Keratinocyte (primary cell): ENCODE results near the gene MAST3. TPM values are rescaled to one million over a fixed set of nuclear protein-coding genes. Genes with fewer than 3 reads are reported as not detected.
A peak's percentile ranks its signal among the peaks of the same experiment; 100 is the strongest.

Source experiments
- DNase-seq: peaks from one replicate; pipeline ENCODE4 v3.0.0-alpha.2; 2011; ENCODE audit warnings: low read depth, missing footprints, low spot score
- FAIRE-seq: peaks from 2 replicates; lab custom pipeline; 2011; peaks lifted over from hg19 to GRCh38; lab: Jason Lieb, UNC
- H2AFZ ChIP-seq: 2 replicates; pipeline ENCODE4 v1.6.0; 2012; ENCODE audit warnings: low read length, control low read depth, inconsistent platforms; ENCODE audit not compliant: control insufficient read depth
- H3K27ac ChIP-seq: 2 replicates; pipeline ENCODE4 v1.5.1; 2011; ENCODE audit warnings: low read length; ENCODE audit not compliant: control insufficient read depth, insufficient read depth
- H3K27me3 ChIP-seq: 3 replicates; pipeline ENCODE4 v1.6.0; 2011; ENCODE audit warnings: low read length; ENCODE audit not compliant: control insufficient read depth, insufficient read depth; ENCODE audit errors: extremely low read depth
- H3K36me3 ChIP-seq, 2 experiments: 2 replicates in 1 of 2; 3 replicates in 1 of 2; pipeline ENCODE4 v1.5.1; 2011; ENCODE audit warnings: low read length in 2 of 2, mild to moderate bottlenecking in 1 of 2; ENCODE audit not compliant: control insufficient read depth in 2 of 2, insufficient read depth in 2 of 2; ENCODE audit errors: extremely low read depth in 1 of 2
- H3K4me1 ChIP-seq: 3 replicates; pipeline ENCODE4 v1.5.1; 2011; ENCODE audit warnings: low read length; ENCODE audit not compliant: control insufficient read depth, insufficient read depth; ENCODE audit errors: extremely low read depth
- H3K4me2 ChIP-seq: 3 replicates; pipeline ENCODE4 v1.6.0; 2011; ENCODE audit warnings: low read depth, low read length; ENCODE audit not compliant: control insufficient read depth, insufficient read depth; ENCODE audit errors: extremely low read depth
- H3K4me3 ChIP-seq, 3 experiments: fragments of 200-600 bp in 1 of 3; sonication (generic) in 1 of 3; 2 replicates in 2 of 3; 3 replicates in 1 of 3; pipeline ENCODE4 v1.5.1; 2011 to 2016; ENCODE audit warnings: low read length in 3 of 3, mild to moderate bottlenecking in 3 of 3, control low read depth in 2 of 3, inconsistent platforms in 1 of 3, low read depth in 1 of 3, mixed read lengths in 1 of 3, mixed run types in 1 of 3, moderate library complexity in 1 of 3; ENCODE audit not compliant: control insufficient read depth in 2 of 3, insufficient read depth in 2 of 3; ENCODE audit errors: extremely low read depth in 1 of 3
- H3K79me2 ChIP-seq: 2 replicates; pipeline ENCODE4 v1.6.0; 2012; ENCODE audit warnings: low read length; ENCODE audit not compliant: control insufficient read depth, insufficient read depth
- H3K9ac ChIP-seq: 3 replicates; pipeline ENCODE4 v1.6.0; 2011; ENCODE audit warnings: low read length; ENCODE audit not compliant: control insufficient read depth, insufficient read depth; ENCODE audit errors: extremely low read depth
- H3K9me1 ChIP-seq: 3 replicates; pipeline ENCODE4 v1.6.0; 2011; ENCODE audit warnings: low read length; ENCODE audit not compliant: control insufficient read depth, insufficient read depth; ENCODE audit errors: extremely low read depth
- H3K9me3 ChIP-seq: 2 replicates; pipeline ENCODE4 v1.5.1; 2012; ENCODE audit warnings: low read depth, low read length; ENCODE audit not compliant: control insufficient read depth
- H4K20me1 ChIP-seq: 3 replicates; pipeline ENCODE4 v1.6.0; 2011; ENCODE audit warnings: low read length; ENCODE audit not compliant: control insufficient read depth, insufficient read depth; ENCODE audit errors: extremely low read depth
- CTCF ChIP-seq, 3 experiments: IDR thresholded peaks in 1 of 3; conservative IDR thresholded peaks in 1 of 3; optimal IDR thresholded peaks in 1 of 3; 2 replicates in 2 of 3; 3 replicates in 1 of 3; pipeline versions ENCODE3 to v1.5.1; 2011; ENCODE audit warnings: low read length in 3 of 3, mild to moderate bottlenecking in 3 of 3, moderate library complexity in 2 of 3, control low read depth in 1 of 3, inconsistent platforms in 1 of 3; ENCODE audit not compliant: insufficient read depth in 2 of 3; ENCODE audit errors: extremely low read depth in 1 of 3
- EZH2 ChIP-seq: IDR thresholded peaks from one replicate; pipeline ENCODE4 v1.6.1; 2012; ENCODE audit warnings: inconsistent platforms, mild to moderate bottlenecking, low read length, moderate library complexity
- dilution Hi-C: fragments of 300-500 bp; cut with MboI; formaldehyde crosslinking; loops from one replicate; pipeline ENCODE4 v1.7.0; 2020; ENCODE audit warnings: low sequenced_read_pairs; ENCODE audit not compliant: extremely low pct_ligation_motif_present
- polyA plus RNA-seq, 5 experiments: library from polyadenylated mRNA; depleted of rRNA in 3 of 5; stranded (reverse) in 3 of 5; stranded (forward) in 1 of 5; unstranded in 1 of 5; fragments of >200 nt; gene quantifications; 1 replicate in 1 of 5; 2 replicates in 3 of 5; 3 replicates in 1 of 5; pipeline versions ENCODE4 v1.2.1 to v1.2.3, GENCODE V29; 2011 to 2012; ENCODE audit warnings: missing spikeins in 2 of 5, low read depth in 1 of 5, low replicate concordance in 1 of 5

MAST3 gene
- polyA plus RNA-seq, 1 donor (not counting 4 experiments of a cell fraction or from before 2014, with no cell fraction given), result 0.73 TPM

GRCh38 chr19:18173572-18174288 lies 76.2 kb downstream of the MAST3 start, which contains the start of gene IFI30:
Gene IFI30 (plus strand): TSS chr19:18173813. CDS start chr19:18173842, 29 bp downstream.
- peaks cover 9% of the 10 kb centered on the region for H3K4me1 ChIP-seq
- H3K9ac ChIP-seq, result peak within 1 kb of the TSS; percentile 71
- H3K36me3 ChIP-seq, result peaks cover 7 to 12% of the 10 kb centered on the region in 2 experiments
- H4K20me1 ChIP-seq, result peaks cover 4% of the 10 kb centered on the region
- H3K4me3 ChIP-seq, result peak within 1 kb of the TSS; percentile 46 to 79 (median 78)
- dilution Hi-C loops, result no loop called here
- H3K9me1 ChIP-seq, result no peaks in the 10 kb centered on the region
- H3K9me3 ChIP-seq, result no peaks in the 10 kb centered on the region
- peak within 1 kb of the TSS; percentile 90 for H2AFZ ChIP-seq
- DNase-seq (no peak), FAIRE-seq (no peak)
- TF ChIP-seq CTCF (optimal IDR thresholded peaks at IDR 0.05 in 1 of 3, IDR thresholded peaks at IDR 0.05 in 1 of 3, conservative IDR thresholded peaks at IDR 0.05 in 1 of 3; ENCODE audit: extremely low read depth in 1 of 3, insufficient read depth in 2 of 3, low read length in 3 of 3) (no peak), EZH2 (no peak)
- no peaks in the 10 kb centered on the region for H3K79me2 ChIP-seq
- H3K4me2 ChIP-seq, result peak within 1 kb of the TSS; percentile 98
- H3K27me3 ChIP-seq, result no peaks in the 10 kb centered on the region
- no peak within 1 kb of the TSS for H3K27ac ChIP-seq

- H3K27me3 ChIP-seq, result no peaks in the 10 kb centered on the region
- no peaks in the 10 kb centered on the region for H3K9me1 ChIP-seq
- H3K79me2 ChIP-seq, result no peaks in the 10 kb centered on the region
- no peak overlapping the region for H3K4me3 ChIP-seq
- FAIRE-seq (no peak), DNase-seq (no peak)
- peaks cover 9% of the 10 kb centered on the region for H3K4me1 ChIP-seq
- peaks cover 4% of the 10 kb centered on the region for H4K20me1 ChIP-seq
- H3K4me2 ChIP-seq, result no peak overlapping the region
- no peak overlapping the region for H3K9ac ChIP-seq
- H2AFZ ChIP-seq, result no peak overlapping the region
- no peaks in the 10 kb centered on the region for H3K9me3 ChIP-seq
- no peak overlapping the region for H3K27ac ChIP-seq
- H3K36me3 ChIP-seq, result peaks cover 5 to 6% of the 10 kb centered on the region in 2 experiments
- TF ChIP-seq CTCF (optimal IDR thresholded peaks at IDR 0.05 in 1 of 3, IDR thresholded peaks at IDR 0.05 in 1 of 3, conservative IDR thresholded peaks at IDR 0.05 in 1 of 3; ENCODE audit: extremely low read depth in 1 of 3, insufficient read depth in 2 of 3, low read length in 3 of 3) (no peak), EZH2 (no peak)
- dilution Hi-C loops, result no loop called here
These were observed 77.4 kb downstream of the MAST3 start for GRCh38 chr19:18174983-18175382.
